Fibroblast of skin of back (primary cell): ENCODE results near the gene HS6ST1.
"Not testable (repeated sequence)": the region's sequence is repeated elsewhere in the genome, so short reads cannot be mapped to it uniquely, and the experiment has no call there.

Experiments used
- DNase-seq: peaks from one replicate; pipeline ENCODE4 v3.0.0-alpha.2; 2013

Gene HS6ST1

DNA sequence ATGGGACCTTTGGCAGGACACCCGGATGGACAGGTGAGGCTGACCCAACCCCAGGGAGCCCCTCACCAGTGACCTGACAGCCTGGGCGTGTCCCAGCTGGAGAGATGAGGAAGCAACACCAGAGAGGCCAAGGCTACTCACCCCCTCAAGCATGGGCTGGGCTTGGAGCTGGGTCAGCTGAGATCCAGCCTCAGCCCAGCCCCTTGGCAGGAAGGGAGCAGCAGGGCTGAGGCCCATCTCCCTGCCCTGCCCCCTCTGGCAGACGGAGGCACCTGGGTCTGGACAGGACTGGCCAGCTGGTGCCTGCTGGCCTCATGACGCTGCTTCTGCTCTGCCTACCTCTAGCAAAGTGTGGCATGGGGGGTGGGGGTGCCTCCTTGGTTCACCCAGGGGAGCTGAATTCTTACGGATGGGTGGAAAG is 37.8 kb downstream of the HS6ST1 start:
- DNase-seq, result no peak

GRCh38 chr2:128280158-128280871 is 38.4 kb downstream of the HS6ST1 start:
- no peak for DNase-seq

- DNase-seq, result no peak
Measured at GRCh38 chr2:128279786-128280157, 38.9 kb downstream of the HS6ST1 start.

GRCh38 chr2:128279009-128279408 is 39.7 kb downstream of the HS6ST1 start:
- no peak for DNase-seq

DNA sequence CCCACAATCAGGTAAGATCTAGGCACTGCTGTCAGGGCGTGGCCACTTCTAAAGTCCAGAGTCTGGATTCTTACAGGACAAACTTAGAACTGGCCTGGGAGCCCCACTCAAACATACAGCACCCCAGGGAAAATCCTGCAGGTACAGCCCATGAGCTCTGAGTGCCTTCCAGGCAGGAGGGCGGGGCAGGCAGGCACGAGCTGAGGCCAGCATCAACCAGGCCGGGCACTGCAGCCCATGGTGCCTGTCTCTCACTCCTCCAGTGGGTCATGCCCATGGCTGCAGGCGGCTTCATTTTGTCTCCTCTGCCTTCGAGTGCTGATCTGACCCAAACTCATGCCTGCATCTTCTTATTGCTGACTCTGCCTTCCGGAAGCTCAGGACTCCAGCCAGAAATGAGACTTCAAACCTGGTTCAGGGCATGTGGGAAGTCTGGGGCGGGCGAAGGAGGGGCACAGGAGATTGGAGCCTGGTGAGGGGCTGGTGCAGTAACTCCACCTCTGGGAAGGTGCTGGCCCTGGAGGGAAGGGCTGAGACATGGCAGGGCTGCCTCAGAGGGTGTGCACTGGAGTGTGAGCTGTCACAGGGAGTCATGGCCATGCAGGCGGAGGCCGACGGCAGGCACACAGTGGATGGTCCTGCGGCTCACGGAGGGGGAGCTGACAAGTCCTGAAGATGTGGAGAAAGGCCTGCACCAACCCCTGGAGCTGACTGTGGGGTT is 40.5 kb downstream of the HS6ST1 start:
- DNase-seq, result no peak

- no peak for DNase-seq
Measured at GRCh38 chr2:128276878-128277675, 41.6 kb downstream of the HS6ST1 start.

- no peak for DNase-seq
Measured at GRCh38 chr2:128275498-128276045, 43.1 kb downstream of the HS6ST1 start.

GRCh38 chr2:128274218-128274617 is 44.5 kb downstream of the HS6ST1 start:
- no peak for DNase-seq

GRCh38 chr2:128273469-128274081 is 45.1 kb downstream of the HS6ST1 start:
- no peak for DNase-seq

DNA sequence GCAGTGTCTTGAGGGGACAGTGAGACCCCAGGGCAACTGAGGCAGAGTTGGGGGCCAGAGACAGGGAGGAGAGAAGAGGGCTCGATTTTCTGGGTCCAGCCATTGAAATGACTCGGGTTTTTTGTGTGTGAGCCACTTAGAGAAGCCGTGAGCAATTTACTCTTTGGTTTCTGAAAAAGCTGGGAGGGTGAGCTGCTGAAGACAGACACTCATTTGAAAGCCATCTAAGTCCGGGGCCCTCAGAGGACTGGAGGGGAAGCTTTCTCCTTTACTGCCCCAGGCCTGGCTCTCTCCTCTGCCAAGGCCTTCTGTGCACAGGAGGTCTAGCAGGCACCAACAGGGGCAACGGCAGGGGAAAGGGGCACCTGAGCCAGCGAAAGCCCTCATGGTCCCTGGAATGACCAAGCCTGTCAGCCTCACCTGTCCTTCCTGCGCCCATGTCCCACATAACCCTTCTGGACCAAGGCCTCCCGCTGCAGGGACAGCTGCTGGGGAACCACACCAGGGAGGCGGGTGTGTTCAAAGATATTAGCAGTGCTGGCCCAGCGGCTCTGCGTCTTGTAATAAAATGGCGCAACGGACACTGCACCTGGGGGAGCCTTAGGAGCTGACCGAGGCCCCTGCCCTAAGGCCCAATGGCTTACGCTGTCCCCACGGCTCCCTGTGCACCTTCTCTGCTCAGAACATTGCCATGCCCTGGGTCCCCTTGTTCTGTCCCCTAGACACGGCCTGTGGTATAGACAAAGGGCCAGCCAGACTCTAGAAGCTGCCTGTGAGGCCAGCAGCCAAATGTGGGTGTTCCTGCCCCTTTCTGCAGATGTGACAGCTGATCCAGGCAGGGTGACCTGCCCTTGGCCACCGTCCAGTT is 45.8 kb downstream of the HS6ST1 start:
- DNase-seq, result no peak

DNA sequence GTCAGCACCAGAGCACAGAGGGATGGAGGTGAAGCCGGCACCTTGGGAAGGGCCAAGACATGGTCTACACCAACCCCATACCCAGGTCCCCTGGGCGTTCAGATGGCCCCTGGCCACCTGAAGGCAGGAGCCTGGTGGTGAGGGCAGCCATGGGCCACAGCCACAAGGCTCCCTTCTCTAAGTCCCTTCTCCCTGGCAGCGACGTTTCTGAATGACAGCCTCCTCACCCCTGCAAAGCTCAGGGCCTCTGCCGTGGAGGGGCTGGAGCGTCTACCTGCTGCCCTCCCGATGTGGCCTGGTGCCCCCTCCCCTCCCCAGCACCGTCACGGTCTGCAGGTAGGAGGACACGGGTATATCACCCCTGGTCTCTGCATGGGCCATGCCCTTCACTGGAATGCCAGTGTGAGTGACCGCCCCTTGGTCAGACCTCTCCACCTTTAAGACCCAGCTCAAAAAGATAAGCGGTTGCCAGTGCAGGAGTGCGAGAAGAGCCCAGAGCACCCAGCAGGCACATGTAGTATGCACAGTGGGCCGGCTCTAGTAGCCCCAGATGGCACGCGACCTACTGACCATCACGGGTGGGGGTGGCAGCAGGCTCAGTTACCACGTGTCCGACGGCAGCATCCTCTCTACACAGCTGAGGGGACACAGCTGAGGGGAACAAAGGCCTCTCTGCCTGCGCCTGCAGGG is 46.6 kb downstream of the HS6ST1 start:
- DNase-seq, result no peak

DNA sequence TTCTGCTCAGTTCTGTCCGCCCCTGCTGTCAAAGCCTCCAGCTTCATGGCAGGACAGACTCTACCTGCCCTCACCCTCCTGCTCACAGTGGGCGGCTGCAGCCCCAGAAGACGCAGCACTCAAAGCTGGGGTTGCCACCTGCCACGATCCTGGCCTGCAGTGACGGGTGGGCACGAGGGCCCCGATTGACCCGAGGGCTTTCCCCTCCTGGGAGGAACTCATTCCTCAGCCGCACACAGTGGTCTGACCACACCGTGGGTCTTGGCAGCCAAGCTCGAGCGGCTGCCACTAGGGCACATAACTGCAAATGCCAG is 47.1 kb downstream of the HS6ST1 start:
- DNase-seq, result no peak

DNA sequence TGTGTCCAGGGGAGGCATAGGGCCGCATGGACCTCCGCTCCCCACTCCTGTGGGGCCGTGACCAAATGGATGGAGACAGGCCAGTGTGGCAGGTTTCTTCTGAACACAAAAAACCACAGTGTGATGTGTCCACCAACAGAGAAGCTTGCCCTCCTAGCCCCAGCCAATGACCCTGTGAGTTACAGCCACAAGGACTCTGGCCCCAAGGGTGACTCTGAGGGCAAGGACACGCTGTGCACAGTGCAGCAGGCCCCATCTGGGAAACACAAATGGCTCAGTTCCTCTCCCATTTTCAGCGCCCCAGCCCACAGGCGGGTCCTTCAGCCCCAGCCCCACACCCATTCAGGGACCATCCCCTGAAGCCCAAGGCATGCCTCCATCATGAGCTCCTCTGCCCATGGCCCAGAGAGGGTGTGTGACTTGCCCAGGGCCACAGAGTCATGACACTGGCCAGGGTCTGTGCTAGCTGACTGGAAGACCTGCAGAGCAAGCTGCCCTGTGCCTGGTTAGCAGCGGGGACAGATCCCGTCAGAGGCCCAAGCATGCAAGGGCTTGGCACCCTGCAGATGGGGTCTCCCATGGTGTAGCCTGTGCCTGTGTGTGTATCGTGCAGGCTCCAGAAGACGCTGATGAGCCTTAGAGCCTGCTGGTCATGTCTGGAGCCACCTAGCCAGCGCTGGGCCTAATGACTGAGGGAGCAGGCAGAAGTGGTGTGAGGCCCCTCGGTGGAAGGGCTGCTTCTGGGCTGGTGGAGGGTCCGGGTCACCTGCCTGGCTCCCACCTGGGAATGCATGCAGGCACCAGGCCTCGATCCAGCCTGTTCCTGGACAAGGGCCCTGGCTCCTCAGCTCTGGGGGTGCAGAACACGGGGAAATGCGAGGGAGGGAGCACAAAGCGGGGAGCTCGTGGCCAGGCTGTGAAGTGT is 47.7 kb downstream of the HS6ST1 start:
- no peak for DNase-seq

DNA sequence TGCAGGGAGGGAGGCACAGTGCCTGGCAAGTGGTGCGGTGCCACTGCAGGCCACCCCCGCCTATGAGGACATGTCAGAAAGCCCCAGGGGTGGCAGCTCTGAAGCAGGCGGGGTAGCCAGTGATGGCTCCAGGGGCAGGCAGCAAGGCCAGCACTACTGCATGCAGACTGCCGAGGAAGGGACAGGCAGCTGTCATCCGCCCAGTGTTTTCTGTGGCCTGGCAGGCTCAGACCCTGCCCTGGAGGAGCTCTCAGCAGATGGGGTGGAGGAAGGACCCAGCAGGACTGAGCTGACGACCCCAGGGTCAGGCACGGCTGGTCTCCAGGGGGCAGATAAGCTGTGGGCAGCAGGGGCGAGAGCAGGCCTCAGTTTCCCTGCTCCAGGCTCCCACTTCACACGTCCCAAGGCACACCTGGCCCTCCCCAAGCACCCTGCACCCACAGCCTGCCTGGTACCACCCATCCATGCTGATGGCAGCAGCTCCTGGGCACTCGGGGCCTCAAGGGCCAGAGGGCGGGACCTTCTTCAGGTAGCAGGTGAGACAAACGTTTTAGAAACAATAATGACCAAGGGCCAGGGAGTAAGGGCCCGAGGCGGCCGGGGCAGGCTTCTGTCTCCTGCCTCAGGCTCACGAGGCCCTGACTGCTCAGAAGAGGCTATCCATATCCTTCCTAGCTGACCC is 48.5 kb downstream of the HS6ST1 start:
- no peak for DNase-seq

DNA sequence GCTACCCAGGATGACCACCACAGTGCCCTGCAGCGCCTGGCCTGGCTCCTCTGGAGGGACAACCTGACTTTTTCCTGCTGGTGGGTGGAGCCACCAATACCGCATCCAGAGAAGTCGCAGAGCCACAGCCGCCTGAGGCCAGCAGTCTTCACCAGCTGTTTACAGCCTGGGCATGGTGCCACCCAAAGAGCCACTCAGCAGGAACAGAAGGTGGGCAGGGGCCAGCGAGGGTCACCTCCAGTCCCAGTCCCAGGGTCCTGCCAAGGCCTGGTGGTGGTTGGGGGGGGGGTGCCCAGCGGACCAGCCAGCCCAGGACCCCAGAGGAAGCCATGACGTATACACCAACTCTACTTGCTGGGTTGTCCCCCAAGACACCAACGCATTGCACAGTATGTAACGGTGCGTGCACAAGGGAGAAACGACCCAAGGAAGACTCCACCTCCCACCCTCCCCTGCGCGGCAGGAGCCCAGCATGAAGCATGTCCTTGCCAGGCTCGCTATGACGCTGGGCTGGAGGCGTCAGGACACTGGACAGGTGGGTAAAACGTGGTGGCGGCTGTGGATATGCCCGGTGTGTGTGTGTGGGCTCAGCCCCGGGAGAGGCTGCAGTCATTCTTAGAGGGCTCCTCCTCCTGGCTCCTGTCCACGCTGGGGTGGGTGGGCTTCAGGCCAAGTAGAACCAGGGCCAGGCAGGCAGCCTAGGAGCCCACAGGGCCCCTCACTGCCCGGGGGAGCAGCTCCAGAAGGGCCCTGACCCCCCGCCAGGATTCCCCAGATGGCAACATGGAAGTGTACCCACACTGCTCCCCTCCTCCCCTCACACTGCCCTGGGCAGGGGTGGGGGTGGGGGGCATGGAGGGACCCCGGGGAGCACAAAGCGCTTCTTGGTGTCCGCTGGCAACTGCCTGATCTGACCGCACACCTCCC is 49.3 kb downstream of the HS6ST1 start:
- DNase-seq, result no peak

DNA sequence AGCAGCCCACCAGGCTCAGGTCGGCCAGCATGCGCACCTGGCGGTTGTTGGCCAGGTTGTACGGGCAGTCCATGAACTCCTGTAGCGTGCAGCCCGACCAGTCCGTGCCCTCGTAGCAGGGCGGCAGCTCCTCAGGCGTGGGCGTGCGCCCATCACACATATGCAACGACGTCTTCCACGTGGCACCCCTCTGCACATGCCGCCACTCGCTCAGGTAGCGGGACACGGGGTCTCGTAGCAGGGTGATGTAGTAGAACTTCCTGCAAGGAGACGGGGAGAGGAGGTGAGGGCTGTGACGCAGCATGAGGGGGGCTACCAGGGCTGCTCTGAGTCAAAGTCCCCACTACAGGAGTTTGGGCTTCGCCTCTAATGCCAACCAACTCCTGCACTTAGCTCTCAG is 50.1 kb downstream of the HS6ST1 start:
- DNase-seq, result not testable (repeated sequence)

- DNase-seq, result not testable (repeated sequence)
Measured at GRCh38 chr2:128268145-128268544, 50.5 kb downstream of the HS6ST1 start.

DNA sequence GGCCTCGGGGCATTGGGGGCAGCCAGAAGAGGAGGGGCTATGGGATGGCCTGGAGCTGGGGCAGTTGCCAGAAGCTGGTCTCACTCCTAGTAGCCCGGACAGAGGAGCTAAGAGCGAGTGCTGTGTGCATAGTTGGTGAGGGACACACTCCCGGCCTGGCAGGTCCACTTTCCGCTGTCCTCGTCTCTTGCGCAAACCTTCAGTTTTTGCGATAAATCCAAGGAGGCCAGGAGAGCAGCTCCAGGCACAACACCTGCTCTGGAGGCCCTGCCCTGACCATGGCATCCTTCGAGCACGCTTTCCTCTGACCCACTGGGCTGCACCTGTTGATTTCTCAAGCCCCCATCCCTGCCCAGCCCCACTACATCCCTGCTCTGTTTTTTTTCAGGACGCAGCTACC is 51.0 kb downstream of the HS6ST1 start:
- DNase-seq, result not testable (repeated sequence)
